Skin epidermis (tissue), 12 donors: ENCODE results near the gene ELOVL6.

ENCODE experiments used
- H3K27ac ChIP-seq, 21 experiments: fragments of 200-600 bp; sonication (generic) in 11 of 21; one replicate each; pipeline ENCODE4 v1.5.0; 2020; ENCODE audit warnings: mild to moderate bottlenecking in 3 of 21, inconsistent platforms in 2 of 21, moderate library complexity in 2 of 21
- H3K4me3 ChIP-seq, 7 experiments: fragments of 200-600 bp; sonication (generic) in 2 of 7; one replicate each; pipeline ENCODE4 v1.5.0; 2020; ENCODE audit warnings: inconsistent platforms in 2 of 7, mild to moderate bottlenecking in 2 of 7, moderate library complexity in 1 of 7

ELOVL6 gene

DNA sequence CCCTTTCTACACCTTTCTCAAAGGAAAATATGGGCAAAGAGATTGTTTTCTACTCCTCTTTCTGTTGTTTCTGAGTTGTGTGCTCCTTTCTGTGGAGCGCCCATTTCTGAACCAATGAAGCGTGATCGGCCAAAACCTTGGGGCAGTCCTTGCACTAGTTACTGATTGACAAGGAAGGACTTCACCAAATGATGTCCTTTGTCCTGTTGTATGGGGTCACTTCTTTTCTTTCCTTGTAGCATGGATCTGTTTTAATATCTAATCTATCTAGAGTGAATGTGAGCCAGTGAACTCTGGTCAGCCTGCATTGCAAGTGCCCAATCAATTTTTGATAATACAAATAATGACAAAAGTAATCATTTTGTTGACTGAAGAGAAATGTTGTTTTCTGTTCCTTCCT is 191.2 kb downstream of the ELOVL6 start:
- Histone ChIP-seq H3K4me3 (no peak overlapping the region), H3K27ac (no peak overlapping the region)

DNA sequence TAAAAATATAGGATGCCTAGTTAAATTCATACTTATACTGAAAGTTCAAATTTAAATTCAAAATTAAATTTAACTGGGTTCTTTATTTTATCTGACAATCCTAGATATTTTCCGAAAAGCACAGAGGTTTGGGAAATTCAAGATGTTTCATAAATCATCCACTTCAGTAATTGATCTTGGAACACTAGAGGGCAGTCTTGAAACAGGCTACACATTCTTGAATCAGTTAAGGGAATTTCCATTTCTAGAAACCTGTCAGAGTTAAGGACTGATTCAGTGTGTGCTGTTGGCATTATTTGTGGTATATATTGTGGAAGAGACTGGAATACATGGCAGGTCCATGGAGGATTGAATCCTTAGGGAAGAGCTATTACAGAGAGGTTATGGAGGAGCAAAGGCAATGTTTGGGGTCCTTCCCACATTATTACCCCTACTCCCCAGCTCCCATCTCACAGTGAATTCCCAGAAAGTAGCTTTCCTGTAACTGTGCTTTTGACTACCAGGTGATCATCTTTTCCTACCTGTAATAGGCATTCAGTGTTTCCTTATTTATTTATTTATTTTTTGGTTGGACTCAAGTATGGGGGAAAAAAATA is 192.9 kb downstream of the ELOVL6 start:
- Histone ChIP-seq H3K4me3 (no peak overlapping the region), H3K27ac (no peak overlapping the region)

DNA sequence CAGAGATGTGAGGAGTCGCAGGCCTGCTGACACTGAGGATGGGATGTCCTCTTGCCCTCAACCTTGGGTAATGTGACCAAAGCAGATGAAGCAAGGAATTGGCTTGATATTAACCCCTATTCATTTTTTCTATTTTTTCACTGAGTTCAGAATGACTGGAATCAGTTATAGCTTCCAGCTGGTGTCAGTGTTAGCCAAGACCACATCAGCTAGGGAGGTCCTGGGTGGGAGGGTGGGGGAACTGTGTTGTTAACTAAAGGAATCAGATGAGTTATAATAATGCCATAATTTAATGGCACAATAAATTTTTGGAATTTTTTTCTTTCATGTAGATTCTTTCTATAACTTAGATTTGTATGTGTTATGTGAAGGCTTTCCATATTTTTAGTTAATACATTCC is 193.9 kb downstream of the ELOVL6 start:
- Histone ChIP-seq H3K27ac (no peak overlapping the region), H3K4me3 (no peak overlapping the region)

DNA sequence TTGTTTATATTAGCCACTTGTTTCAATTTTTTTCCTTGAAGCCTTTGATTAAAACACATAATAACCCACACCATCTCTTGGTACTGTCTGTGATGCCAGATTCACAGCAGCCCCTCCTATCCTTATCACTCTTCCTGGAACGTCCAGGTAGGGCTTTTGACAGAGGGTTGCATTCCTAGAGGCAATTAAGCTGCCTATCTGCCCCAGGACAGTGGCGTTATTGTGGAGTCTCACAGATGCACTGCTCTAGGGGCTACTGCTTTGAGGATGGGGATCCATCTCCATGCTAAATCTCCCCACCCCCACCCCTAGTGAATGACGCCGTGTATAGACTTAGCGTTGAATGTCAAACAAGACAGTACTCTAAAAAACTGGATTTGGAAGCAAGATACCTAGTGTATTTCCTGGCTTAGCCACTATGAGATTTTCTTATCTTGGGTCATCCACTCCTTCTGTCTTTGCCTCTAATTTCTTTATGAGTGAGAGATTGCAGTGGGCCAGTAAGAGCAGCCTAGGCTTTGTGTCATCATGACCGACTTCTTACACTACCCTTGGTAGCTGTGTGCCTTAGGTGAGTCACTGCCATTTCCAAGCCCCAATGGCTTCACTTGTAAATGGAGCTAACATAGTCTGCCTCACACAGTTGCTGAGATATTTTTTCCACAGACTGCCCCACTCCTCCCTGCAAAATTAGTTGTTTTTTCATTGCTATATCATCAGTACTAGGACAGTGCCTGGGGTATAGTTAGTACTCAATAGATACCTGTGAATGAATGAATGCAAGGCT is 194.8 kb downstream of the ELOVL6 start:
- H3K4me3 ChIP-seq: no peak overlapping the region

DNA sequence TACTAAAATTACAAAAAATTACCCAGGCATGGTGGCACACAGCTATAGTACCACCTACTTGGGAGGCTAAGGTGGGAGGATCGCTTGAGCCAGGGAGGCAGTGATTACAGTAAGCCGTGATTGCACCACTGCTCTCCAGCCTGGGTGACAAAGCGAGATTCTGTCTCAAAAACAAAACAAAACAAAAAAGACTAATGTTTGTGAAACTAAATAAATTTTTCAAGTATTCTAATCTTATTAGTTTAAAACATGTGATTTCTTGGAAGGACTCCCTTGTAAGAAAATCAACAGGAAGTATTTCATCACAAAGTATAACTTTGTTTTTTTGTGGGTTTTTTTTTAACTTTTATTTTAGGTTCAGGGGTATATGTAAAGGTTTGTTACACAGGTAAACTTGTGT is 196.1 kb downstream of the ELOVL6 start:
- no peak overlapping the region for H3K4me3 ChIP-seq
- H3K27ac ChIP-seq: no peak overlapping the region

More for the DNA sequence above, 194.8 kb downstream of the ELOVL6 start:
- no peak overlapping the region for H3K27ac ChIP-seq

DNA sequence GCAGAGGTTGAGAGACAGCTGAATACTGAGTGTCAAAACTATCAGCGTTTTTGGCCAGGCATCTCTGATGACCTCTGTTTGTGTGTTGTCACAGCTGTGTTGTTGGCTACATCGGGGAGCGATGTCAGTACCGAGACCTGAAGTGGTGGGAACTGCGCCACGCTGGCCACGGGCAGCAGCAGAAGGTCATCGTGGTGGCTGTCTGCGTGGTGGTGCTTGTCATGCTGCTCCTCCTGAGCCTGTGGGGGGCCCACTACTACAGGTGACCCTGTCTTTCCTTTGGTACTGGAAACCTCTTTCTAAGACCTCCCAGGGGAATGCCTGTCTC is 198.9 kb downstream of the ELOVL6 start:
- H3K27ac ChIP-seq: no peak overlapping the region
- no peak overlapping the region for H3K4me3 ChIP-seq

DNA sequence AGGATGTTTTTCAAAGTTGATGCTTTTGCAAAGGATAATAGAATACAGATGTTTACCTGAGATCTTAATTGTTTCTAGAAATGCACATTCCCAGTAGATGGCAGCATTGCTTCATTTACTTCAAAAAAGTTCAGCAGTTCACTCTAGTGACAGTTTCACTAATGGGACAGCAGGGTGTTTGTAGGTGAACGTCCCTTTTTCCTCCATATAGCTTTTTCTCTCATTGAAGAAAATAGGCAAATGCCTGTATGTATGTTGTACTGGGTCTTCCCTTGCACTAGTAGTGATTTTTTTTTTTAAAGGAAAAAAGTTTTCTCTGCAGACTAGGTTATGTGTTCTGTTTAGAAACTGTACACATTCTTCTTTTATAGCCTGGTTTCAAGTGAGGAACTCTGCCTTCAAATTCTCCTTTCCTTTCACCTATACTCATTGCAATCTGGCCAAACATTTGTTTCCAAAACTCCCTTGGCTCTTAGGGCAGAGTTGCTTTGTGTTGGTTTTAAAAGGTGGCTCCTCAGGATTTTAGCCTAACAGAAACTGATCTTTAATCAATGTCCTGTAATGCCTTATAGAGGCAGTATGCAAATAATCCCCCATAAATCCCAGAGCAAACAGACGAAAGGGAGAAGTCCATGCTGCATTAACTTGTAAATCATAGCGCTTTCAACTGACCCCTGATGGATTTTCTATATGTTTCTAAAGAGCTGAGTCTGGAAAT is 199.4 kb downstream of the ELOVL6 start:
- Histone ChIP-seq H3K27ac (no peak overlapping the region), H3K4me3 (no peak overlapping the region)

DNA sequence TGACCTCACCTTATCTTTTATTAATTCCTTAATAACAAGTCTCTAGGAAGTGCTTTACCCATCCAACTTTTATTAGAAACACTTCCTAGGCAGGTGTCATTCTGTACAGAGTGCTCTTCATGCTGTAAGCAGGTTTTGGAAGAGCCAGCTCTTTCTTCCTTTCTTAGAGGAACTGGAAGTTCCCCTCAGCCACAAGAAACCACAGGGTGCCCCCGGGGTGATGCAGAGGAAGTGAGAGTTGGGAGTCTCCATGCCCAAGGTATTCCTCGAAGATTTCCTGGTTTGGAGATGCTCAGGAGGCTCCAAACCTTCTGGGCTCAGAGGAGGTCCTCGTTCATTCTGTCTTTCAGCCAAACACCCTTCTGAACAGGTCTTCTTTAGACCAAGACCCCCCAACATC is 201.9 kb downstream of the ELOVL6 start:
- Histone ChIP-seq H3K27ac (no peak overlapping the region), H3K4me3 (no peak overlapping the region)
